Mesodermal cell (in vitro differentiated cells): ENCODE results near the gene ERICH3.

Experiments used
- H3K27ac ChIP-seq: 2 replicates; pipeline ENCODE4 v1.7.0; 2013; ENCODE audit warnings: mild to moderate bottlenecking, low read depth, low read length, moderate library complexity; ENCODE audit not compliant: severe bottlenecking
- H3K36me3 ChIP-seq: 2 replicates; pipeline ENCODE4 v1.7.1; 2013; ENCODE audit warnings: mild to moderate bottlenecking, low read length, moderate library complexity; ENCODE audit not compliant: control insufficient read depth, insufficient read depth
- H3K4me1 ChIP-seq: one replicate; pipeline ENCODE4 v1.7.1; 2013; ENCODE audit warnings: mild to moderate bottlenecking, low read length; ENCODE audit not compliant: insufficient read depth, control insufficient read depth, poor library complexity, severe bottlenecking
- H3K4me3 ChIP-seq: 2 replicates; pipeline ENCODE4 v1.7.0; 2013; ENCODE audit warnings: low read length, control low read depth, mild to moderate bottlenecking; ENCODE audit not compliant: insufficient read depth, poor library complexity, severe bottlenecking; ENCODE audit errors: extremely low read depth
- H3K9me3 ChIP-seq: 2 replicates; pipeline ENCODE4 v1.7.1; 2013; ENCODE audit warnings: mild to moderate bottlenecking, low read length, moderate library complexity; ENCODE audit not compliant: control insufficient read depth
- WGBS, 2 experiments: methylation state at CpG; one replicate each; pipeline ENCODE4 v1.1.5; 2013; ENCODE audit warnings: missing lambda C conversion rate in 2 of 2; ENCODE audit not compliant: insufficient coverage in 2 of 2; 5-methylcytosine and 5-hydroxymethylcytosine counted together

Gene ERICH3

GRCh38 chr1:74623716-74624115, 49.9 kb downstream of the ERICH3 start:
- no peaks in the 10 kb centered on the region for H3K4me1 ChIP-seq
- H3K36me3 ChIP-seq: no peaks in the 10 kb centered on the region
- H3K4me3 ChIP-seq: no peak overlapping the region
- H3K27ac ChIP-seq: no peak overlapping the region
- 100% methylated on average over 1 of the region's 2 CpGs; no CpG with 5 or more reads in 1 of the 2 experiments for WGBS, 2 experiments
- H3K9me3 ChIP-seq: no peaks in the 10 kb centered on the region

DNA sequence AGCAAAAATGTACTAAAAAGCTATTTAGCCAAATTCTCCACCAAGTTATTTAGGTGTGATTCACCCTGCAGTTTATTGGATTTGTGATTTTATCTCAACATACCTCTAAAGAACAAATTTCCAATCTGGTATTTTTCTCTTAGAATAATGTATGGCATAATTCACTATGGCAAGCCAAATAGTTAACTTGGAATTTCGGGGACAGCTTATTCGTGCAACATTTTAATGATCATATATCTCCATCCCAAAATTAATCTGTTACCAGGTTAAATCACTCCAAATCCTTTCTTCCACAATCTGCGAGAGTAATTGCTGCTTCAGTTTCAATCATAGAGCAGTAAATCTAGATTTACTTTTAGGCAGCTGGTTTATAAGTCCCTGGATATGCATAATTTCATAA, 53.4 kb downstream of the ERICH3 start:
- H3K27ac ChIP-seq: no peak overlapping the region
- H3K36me3 ChIP-seq: no peaks in the 10 kb centered on the region
- no peaks in the 10 kb centered on the region for H3K4me1 ChIP-seq
- no peak overlapping the region for H3K4me3 ChIP-seq
- WGBS, 2 experiments: 93% methylated on average over 2 of the region's 3 CpGs
- H3K9me3 ChIP-seq: no peaks in the 10 kb centered on the region

DNA sequence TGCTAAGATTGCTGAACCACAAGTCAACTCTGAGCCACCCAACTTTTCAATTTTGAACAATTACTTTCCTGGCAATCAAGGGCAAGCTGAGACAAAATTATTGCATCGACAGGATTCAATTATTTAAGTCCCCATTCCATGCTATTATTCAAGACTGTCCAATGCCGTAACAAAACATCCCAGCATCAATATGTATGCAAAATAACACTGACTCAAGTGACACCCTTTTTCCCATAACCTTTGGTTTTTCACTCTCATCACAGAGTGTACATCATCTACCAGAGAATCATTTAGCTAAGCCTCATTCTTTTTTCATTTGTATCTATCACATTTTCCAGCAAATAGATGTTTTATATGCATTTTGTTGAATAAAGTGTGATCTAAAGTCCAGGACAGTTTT, 54.6 kb downstream of the ERICH3 start:
- 83 to 95% methylated on average over 2 of the region's 2 CpGs for WGBS, 2 experiments

DNA sequence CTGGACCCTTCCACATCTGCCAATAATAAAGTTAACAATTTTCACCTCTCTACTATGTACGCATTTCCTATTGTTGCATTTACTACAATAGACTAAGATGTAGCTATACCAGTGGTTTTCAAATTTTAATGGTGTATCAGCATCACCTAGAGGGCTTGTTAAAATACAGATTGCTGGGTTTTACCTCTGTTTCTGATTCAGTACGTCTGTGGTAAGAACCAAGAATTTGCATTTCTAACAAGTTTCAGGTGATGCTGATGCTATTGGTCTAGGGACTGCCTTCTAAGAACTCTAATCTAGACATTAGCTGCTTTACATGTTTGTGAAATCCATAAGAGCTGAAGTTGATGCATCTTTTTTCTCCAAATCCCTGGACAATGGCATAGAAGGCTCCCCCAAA, 59.7 kb downstream of the ERICH3 start:
- no peaks in the 10 kb centered on the region for H3K36me3 ChIP-seq
- no peaks in the 10 kb centered on the region for H3K9me3 ChIP-seq
- 60% methylated on average over 1 of the region's 2 CpGs; no CpG with 5 or more reads in 1 of the 2 experiments for WGBS, 2 experiments
- H3K4me3 ChIP-seq: no peak overlapping the region
- no peaks in the 10 kb centered on the region for H3K4me1 ChIP-seq
- no peak overlapping the region for H3K27ac ChIP-seq

More for the DNA sequence above, 54.6 kb downstream of the ERICH3 start:
- Histone ChIP-seq H3K4me1 (no peaks in the 10 kb centered on the region), H3K9me3 (no peaks in the 10 kb centered on the region), H3K27ac (no peak overlapping the region), H3K4me3 (no peak overlapping the region), H3K36me3 (no peaks in the 10 kb centered on the region)

DNA sequence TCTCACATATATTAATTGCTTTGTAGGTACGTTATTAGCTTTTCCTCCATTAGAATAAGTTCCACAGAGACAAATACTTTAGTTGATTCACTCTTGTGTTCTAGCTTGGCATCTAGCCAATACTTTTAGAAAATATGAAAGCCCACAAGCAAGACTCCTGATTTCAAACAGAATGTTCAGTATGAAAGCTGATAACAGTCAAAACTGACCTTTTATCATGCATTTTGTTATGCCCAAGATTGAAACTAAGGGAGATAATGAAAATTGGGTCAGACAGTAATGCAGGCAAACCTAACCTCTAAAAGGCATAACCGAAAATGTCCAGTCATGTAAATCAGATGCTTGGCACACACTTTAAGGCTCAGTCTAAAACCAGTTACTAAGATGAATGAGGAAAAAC, 61.7 kb downstream of the ERICH3 start:
- H3K4me1 ChIP-seq: no peaks in the 10 kb centered on the region
- H3K4me3 ChIP-seq: no peak overlapping the region
- H3K27ac ChIP-seq: no peak overlapping the region
- H3K9me3 ChIP-seq: no peaks in the 10 kb centered on the region
- no peaks in the 10 kb centered on the region for H3K36me3 ChIP-seq
- 40 to 100% methylated on average over 1 of the region's 2 CpGs for WGBS, 2 experiments

GRCh38 chr1:74610961-74611360, 62.6 kb downstream of the ERICH3 start:
- Histone ChIP-seq H3K27ac (no peak overlapping the region), H3K9me3 (no peaks in the 10 kb centered on the region), H3K36me3 (no peaks in the 10 kb centered on the region), H3K4me1 (no peaks in the 10 kb centered on the region), H3K4me3 (no peak overlapping the region)
- WGBS, 2 experiments: 92 to 97% methylated on average over 2 of the region's 2 CpGs

DNA sequence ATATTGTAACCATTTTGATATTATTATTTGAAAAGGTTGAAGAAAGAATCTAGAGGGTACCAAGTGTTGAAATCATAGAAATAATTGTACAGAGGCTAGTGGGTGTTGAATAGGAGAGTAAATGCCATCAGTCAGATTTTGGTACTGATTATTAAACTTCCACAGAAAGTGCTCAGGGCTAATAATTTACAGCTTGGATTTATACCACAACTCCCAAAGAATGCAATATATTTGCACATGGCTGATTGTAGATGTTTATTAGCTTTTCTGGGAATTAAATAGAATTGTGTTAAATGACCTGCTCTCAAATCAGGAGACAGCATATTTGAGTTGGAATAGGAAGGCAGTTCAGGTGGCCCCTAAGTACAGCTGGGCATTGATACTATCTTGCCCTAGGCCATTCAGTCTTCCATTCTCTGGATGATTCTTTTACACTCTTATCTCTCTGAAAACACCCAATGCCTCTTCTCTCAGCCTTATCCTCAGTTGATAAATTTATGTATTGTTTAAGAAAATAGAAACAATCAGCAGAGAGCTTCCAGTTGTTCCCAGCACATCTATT, 63.7 kb downstream of the ERICH3 start:
- Histone ChIP-seq H3K9me3 (no peaks in the 10 kb centered on the region), H3K36me3 (no peaks in the 10 kb centered on the region), H3K4me1 (no peaks in the 10 kb centered on the region), H3K4me3 (no peak overlapping the region), H3K27ac (no peak overlapping the region)

GRCh38 chr1:74596717-74597116, 76.9 kb downstream of the ERICH3 start:
- Histone ChIP-seq H3K27ac (no peak overlapping the region), H3K9me3 (no peaks in the 10 kb centered on the region), H3K36me3 (no peaks in the 10 kb centered on the region), H3K4me1 (no peaks in the 10 kb centered on the region), H3K4me3 (no peak overlapping the region)
- 80% methylated on average over 1 of the region's 2 CpGs; no CpG with 5 or more reads in 1 of the 2 experiments for WGBS, 2 experiments

DNA sequence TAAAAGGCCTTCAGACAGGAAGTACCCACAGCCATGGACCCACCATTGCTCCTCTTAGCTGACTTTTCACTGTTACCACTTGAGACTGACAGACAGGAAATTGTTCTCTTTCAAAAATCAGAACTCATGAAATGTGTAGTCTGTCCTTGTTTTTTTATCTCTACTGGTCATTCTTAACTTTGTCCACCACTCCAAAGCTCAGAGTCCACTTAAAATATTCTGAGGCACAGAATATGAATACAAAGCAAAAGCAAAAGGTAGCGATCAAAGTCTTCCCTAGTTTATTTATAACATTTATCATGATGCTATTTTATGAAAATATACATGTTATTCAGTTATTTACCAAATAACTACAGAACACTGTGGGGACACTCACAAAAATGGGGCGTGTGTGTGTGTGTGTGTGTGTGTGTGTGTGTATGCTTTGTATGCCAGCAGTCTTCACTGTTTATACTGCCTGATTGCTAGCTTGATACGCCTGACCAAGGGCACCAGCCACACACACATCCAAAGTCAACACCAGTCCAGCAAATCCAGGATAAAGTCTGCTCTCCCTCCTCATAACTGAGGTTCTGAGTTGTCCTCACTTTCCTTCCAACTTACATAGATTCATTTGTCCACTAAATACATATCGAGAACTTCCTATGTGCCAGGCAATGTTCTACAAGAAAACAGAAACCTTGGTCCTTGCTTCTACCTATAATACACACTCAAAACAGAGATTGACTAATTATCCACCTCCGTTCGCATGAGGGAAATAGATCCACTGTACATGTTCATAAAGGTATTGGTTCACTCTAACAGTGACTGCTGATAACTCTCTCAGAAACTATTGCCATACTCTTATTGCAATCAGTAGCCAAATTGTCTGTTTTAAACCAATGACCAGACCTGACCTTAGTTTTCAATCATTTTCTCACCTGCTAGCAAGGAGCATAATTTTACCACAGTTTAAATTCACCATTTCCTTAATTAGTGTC, 79.4 kb downstream of the ERICH3 start:
- 85 to 92% methylated on average over 2 to 4 of the region's 6 CpGs for WGBS, 2 experiments

DNA sequence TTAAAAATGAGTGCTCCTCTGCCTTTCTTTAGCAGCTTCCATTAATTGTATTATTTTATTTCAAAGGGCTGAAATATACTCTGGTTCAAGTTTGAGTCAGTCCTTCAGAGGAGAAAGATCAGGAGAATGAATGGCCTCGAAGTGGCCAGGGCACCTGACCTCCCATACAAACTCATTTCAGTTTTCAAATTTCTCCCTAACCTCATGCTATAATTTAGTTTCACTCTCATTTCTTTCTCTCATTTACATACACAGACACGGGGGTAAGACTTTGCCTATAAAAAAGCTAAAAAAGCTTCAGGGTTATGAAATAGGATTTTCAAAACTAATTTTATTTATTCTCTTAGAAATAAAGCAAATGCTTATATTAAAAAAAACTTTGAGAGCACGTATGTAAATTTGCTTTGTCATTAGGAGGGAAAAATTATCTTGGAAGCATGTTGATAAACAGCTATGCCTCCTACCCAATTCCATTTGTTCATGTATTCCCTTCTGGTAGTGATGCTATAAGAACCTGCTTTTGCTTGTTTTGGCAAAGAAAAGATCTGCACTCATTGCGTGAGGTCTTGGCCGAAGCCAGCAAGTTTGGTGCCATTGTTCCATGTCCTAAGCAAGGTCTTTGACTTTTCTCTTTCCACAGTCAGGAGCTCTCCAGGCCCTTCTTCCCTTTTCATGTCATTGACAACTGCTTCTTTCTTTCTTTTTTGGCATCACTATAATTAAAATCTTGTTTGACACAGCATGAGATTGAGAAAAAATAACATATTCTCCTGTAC, 80.8 kb downstream of the ERICH3 start:
- Histone ChIP-seq H3K27ac (no peak overlapping the region), H3K9me3 (no peaks in the 10 kb centered on the region), H3K4me3 (no peak overlapping the region), H3K4me1 (no peaks in the 10 kb centered on the region), H3K36me3 (no peaks in the 10 kb centered on the region)
- WGBS, 2 experiments: 79 to 84% methylated on average over 2 of the region's 5 CpGs

More for the DNA sequence above, 79.4 kb downstream of the ERICH3 start:
- Histone ChIP-seq H3K4me1 (no peaks in the 10 kb centered on the region), H3K9me3 (no peaks in the 10 kb centered on the region), H3K36me3 (no peaks in the 10 kb centered on the region), H3K27ac (no peak overlapping the region), H3K4me3 (no peak overlapping the region)
